Measurements from ENCODE around the gene NIPA2. TPM values are rescaled to one million over a fixed set of nuclear protein-coding genes. Genes with fewer than 3 reads are reported as not detected.

Gene NIPA2
- total RNA-seq, 4 donors from 2014 or later = 22.5 to 36.4 (median 35.2) TPM

GRCh38 chr15:22855791-22856190 lies 17.3 kb downstream of the NIPA2 start:
- Histone ChIP-seq H3K9me3 (no peaks in the 10 kb centered on the region), H3K4me3 (no peak overlapping the region), H3K27me3 (no peaks in the 10 kb centered on the region), H3K27ac (no peak overlapping the region), H3K4me1 (no peaks in the 10 kb centered on the region), H3K36me3 (peaks cover 82% of the 10 kb centered on the region)
- TF ChIP-seq, protein P1, sequence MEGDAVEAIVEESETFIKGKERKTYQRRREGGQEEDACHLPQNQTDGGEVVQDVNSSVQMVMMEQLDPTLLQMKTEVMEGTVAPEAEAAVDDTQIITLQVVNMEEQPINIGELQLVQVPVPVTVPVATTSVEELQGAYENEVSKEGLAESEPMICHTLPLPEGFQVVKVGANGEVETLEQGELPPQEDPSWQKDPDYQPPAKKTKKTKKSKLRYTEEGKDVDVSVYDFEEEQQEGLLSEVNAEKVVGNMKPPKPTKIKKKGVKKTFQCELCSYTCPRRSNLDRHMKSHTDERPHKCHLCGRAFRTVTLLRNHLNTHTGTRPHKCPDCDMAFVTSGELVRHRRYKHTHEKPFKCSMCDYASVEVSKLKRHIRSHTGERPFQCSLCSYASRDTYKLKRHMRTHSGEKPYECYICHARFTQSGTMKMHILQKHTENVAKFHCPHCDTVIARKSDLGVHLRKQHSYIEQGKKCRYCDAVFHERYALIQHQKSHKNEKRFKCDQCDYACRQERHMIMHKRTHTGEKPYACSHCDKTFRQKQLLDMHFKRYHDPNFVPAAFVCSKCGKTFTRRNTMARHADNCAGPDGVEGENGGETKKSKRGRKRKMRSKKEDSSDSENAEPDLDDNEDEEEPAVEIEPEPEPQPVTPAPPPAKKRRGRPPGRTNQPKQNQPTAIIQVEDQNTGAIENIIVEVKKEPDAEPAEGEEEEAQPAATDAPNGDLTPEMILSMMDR (IDR thresholded peaks at IDR 0.05) = no peak
- no peak for TF ChIP-seq POLR2AphosphoS5 (IDR thresholded peaks at IDR 0.05)
- TF ChIP-seq POLR2A (IDR thresholded peaks at IDR 0.05) = no peak
- TF ChIP-seq EP300 (IDR thresholded peaks at IDR 0.05) = no peak
- DNase-seq (ENCODE audit: low spot score in 2 of 2) = no peak
- WGBS = 78% methylated on average over 4 of the region's 4 CpGs

DNA sequence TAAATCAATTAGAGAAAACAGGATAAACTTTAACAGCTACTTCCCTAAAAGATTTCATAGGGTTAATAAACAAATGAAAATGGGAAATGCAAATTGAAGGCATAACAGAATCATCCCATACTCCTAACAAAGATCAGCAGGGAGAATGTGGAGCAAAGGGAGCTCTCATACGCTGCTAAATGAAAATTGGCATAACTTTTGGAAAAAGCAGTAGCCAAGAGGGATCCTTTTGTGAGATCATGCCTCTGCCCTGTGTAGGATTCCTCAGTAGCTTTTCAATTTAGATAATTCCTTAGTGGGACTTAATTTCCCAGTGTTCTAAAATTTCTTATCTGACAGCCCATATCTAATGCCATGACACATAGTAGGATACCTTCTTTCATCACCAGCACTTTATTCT lies 18.2 kb downstream of the NIPA2 start:
- Histone ChIP-seq H3K27ac (no peak overlapping the region), H3K36me3 (peaks cover 86% of the 10 kb centered on the region), H3K9me3 (no peaks in the 10 kb centered on the region), H3K4me1 (no peaks in the 10 kb centered on the region), H3K27me3 (no peaks in the 10 kb centered on the region), H3K4me3 (no peak overlapping the region)
- TF ChIP-seq POLR2A (IDR thresholded peaks at IDR 0.05) = no peak
- no peak for TF ChIP-seq EP300 (IDR thresholded peaks at IDR 0.05)
- TF ChIP-seq, protein P1 (IDR thresholded peaks at IDR 0.05) = no peak
- TF ChIP-seq POLR2AphosphoS5 (IDR thresholded peaks at IDR 0.05) = no peak
- 65% methylated on average over 1 of the region's 1 CpG for WGBS
- DNase-seq (ENCODE audit: low spot score in 2 of 2) = no peak

- no peak for DNase-seq (ENCODE audit: low spot score in 2 of 2)
- Histone ChIP-seq H3K27ac (no peak overlapping the region), H3K36me3 (peaks cover 72% of the 10 kb centered on the region), H3K4me3 (no peak overlapping the region), H3K9me3 (no peaks in the 10 kb centered on the region), H3K4me1 (no peaks in the 10 kb centered on the region), H3K27me3 (no peaks in the 10 kb centered on the region)
- 75% methylated on average over 2 of the region's 2 CpGs for WGBS
- TF ChIP-seq POLR2AphosphoS5 (IDR thresholded peaks at IDR 0.05) (no peak), POLR2A (IDR thresholded peaks at IDR 0.05) (no peak), EP300 (IDR thresholded peaks at IDR 0.05) (no peak)
- TF ChIP-seq, protein P1 (IDR thresholded peaks at IDR 0.05) = no peak
Measured at GRCh38 chr15:22861161-22861560, 22.7 kb downstream of the NIPA2 start.

GRCh38 chr15:22863356-22863755 lies 24.9 kb downstream of the NIPA2 start:
- no peaks in the 10 kb centered on the region for H3K4me1 ChIP-seq
- 91% methylated on average over 3 of the region's 3 CpGs for WGBS
- H3K27ac ChIP-seq = no peak overlapping the region
- TF ChIP-seq POLR2A (IDR thresholded peaks at IDR 0.05) (no peak), POLR2AphosphoS5 (IDR thresholded peaks at IDR 0.05) (no peak), EP300 (IDR thresholded peaks at IDR 0.05) (no peak)
- TF ChIP-seq, protein P1 (IDR thresholded peaks at IDR 0.05) = no peak
- H3K27me3 ChIP-seq = no peaks in the 10 kb centered on the region
- no peak for DNase-seq (ENCODE audit: low spot score in 2 of 2)
- H3K36me3 ChIP-seq = peaks cover 74% of the 10 kb centered on the region
- H3K4me3 ChIP-seq = no peak overlapping the region
- H3K9me3 ChIP-seq = no peaks in the 10 kb centered on the region

GRCh38 chr15:22866079-22866478 lies 27.6 kb downstream of the NIPA2 start:
- Histone ChIP-seq H3K4me1 (no peaks in the 10 kb centered on the region), H3K9me3 (no peaks in the 10 kb centered on the region), H3K36me3 (peaks cover 79% of the 10 kb centered on the region), H3K27ac (no peak overlapping the region), H3K27me3 (no peaks in the 10 kb centered on the region), H3K4me3 (no peak overlapping the region)
- no peak for TF ChIP-seq POLR2AphosphoS5 (IDR thresholded peaks at IDR 0.05)
- TF ChIP-seq, protein P1 (IDR thresholded peaks at IDR 0.05) = no peak
- no peak for TF ChIP-seq EP300 (IDR thresholded peaks at IDR 0.05)
- no peak for TF ChIP-seq POLR2A (IDR thresholded peaks at IDR 0.05)
- WGBS = 86% methylated on average over 7 of the region's 7 CpGs
- DNase-seq (ENCODE audit: low spot score in 2 of 2) = no peak

All from suprapubic skin (tissue), 4 donors.